Activated CD4-positive, alpha-beta T cell treated with anti-CD3 and anti-CD28 coated beads, Interleukin-2, amount 10 ng/mL, durations not matched to agents 24 days and 14 days (primary cell): Measurements from ENCODE around the gene PHF1. TPM values are rescaled to one million over a fixed set of nuclear protein-coding genes. Genes with fewer than 3 reads are reported as not detected.
"Not testable (repeated sequence)": the region's sequence is repeated elsewhere in the genome, so short reads cannot be mapped to it uniquely, and the experiment has no call there.

Experiments used
- DNase-seq: peaks from one replicate; pipeline ENCODE4 v3.0.0; 2022
- H3K27ac Mint-ChIP-seq: one replicate; pipeline ENCODE4 v1.8.0; 2022; ENCODE audit warnings: mild to moderate bottlenecking, mixed read lengths
- H3K27me3 Mint-ChIP-seq: one replicate; pipeline ENCODE4 v1.8.0; 2022; ENCODE audit warnings: mixed read lengths
- H3K36me3 Mint-ChIP-seq: one replicate; pipeline ENCODE4 v1.8.0; 2022; ENCODE audit warnings: low read depth, mild to moderate bottlenecking, mixed read lengths
- H3K4me1 Mint-ChIP-seq: one replicate; pipeline ENCODE4 v1.8.0; 2021; ENCODE audit warnings: mixed read lengths
- H3K4me3 Mint-ChIP-seq: one replicate; pipeline ENCODE4 v1.8.0; 2022; ENCODE audit warnings: mild to moderate bottlenecking, moderate library complexity, mixed read lengths
- H3K9me3 Mint-ChIP-seq: one replicate; pipeline ENCODE4 v1.8.0; 2021; ENCODE audit warnings: mixed read lengths
- intact Hi-C: fragments of 100-400 bp; cut with micrococcal nuclease; formaldehyde crosslinking; loops from one replicate; pipeline ENCODE4 v1.15.1; 2023
- total RNA-seq: library from RNA; stranded (reverse); gene quantifications from 2 replicates; pipeline ENCODE4 v1.2.3, GENCODE V29; 2022

PHF1 gene
- total RNA-seq, 1 donor from 2014 or later = 33.6 TPM

DNA sequence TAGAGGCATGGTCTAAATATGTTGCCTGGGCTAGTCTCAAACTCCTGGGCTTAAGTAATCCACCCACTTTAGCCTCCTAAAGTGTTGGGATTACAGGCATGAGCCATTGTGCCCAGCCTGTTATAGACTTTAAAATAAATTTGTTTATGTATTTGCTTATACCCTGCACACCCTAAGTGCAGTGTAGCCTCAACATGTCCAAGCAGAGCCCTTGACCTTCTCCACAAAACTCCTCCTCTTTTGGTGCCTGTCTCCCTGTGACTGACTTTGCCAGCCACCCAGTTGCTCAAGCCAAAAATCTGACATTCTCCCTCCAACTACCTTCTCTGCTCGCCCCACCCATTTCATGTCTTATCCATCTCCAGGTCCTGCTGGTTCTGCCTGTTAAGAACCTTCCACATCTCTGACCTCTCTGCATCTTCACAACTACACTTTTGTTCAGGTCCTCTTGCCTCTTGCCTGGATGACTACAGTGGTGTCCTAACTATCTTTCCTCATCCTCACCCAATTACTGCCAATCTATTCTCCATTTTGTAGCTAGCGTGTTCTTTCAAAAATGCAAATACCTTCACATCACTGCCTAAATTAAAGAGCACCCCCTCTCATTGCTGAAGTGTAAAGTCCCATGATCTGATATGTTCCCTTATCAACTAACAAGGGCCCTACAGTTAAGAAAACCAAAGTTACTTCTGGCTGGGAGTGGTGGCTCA is 30.4 kb upstream of the PHF1 start:
- H3K36me3 Mint-ChIP-seq = no peaks in the 10 kb centered on the region
- no peaks in the 10 kb centered on the region for H3K9me3 Mint-ChIP-seq
- H3K4me1 Mint-ChIP-seq = no peaks in the 10 kb centered on the region
- no peak overlapping the region for H3K27ac Mint-ChIP-seq
- H3K4me3 Mint-ChIP-seq = no peak overlapping the region
- DNase-seq = no peak
- H3K27me3 Mint-ChIP-seq = peaks cover 5% of the 10 kb centered on the region
- intact Hi-C loops = no loop called here

DNA sequence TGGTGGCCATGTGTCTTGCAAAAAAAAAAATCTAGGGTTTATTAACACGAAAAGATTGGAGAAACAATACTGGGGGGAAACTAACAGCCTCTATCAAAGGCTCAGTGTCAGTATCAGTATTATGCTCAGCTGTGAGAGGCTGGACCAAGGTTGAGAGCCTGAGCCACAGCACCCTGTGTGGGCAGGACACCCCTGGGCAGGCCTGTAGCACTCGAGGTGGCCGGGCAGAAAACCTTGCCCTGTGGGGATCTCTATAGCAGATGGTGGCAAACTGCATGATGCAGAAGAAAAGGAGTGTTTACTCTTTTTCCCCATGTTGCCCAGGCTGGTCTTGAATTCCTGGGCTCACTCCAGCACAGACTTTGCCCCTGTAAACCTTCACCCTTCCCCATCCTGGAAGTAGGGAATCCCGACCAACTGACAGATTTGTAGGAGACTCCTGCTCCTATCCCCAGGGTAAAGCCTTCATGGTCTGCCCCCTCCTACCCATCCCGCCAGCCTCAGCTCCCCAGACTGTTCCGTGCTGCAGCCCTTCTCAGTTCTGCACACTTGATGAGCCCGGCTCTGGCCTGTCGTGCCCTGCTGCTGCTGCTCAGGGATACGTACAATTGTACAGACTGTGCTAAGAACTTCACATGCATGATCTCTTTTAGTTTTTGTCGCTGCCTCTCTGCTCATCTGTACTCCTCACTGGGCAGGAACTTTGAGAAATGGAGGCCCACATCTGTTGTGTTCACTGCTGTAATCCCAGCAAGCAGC is 27.2 kb upstream of the PHF1 start:
- Mint-ChIP-seq H3K27ac (no peak overlapping the region), H3K36me3 (no peaks in the 10 kb centered on the region), H3K4me3 (no peak overlapping the region), H3K27me3 (peaks cover 5% of the 10 kb centered on the region), H3K4me1 (no peaks in the 10 kb centered on the region), H3K9me3 (no peaks in the 10 kb centered on the region)
- intact Hi-C loops = no loop called here
- DNase-seq = no peak

DNA sequence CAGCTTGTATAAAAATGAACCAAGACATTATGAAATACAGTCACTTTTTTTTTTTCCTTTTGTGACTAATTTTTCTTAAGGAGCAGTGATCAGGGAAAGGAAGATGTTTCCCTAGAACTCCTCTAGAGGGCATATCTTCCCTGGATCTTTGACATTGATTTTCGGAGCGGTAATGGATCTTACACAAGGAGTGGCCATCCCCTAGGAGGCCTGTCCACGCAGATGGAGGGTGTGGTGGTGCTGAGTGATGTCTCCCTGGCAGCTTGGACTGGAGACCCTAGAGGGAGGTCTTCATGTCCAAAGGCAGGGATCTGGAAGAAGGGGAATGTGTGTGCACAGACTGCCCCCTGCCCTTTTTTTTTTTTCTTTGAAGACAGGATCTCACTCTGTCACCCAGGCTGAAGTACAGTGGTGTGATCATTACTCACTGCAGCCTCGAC is 26.2 kb upstream of the PHF1 start:
- Mint-ChIP-seq H3K4me1 (no peaks in the 10 kb centered on the region), H3K9me3 (no peaks in the 10 kb centered on the region), H3K27me3 (peaks cover 5% of the 10 kb centered on the region), H3K27ac (no peak overlapping the region), H3K36me3 (no peaks in the 10 kb centered on the region), H3K4me3 (no peak overlapping the region)
- intact Hi-C loops = no loop called here
- no peak for DNase-seq

DNA sequence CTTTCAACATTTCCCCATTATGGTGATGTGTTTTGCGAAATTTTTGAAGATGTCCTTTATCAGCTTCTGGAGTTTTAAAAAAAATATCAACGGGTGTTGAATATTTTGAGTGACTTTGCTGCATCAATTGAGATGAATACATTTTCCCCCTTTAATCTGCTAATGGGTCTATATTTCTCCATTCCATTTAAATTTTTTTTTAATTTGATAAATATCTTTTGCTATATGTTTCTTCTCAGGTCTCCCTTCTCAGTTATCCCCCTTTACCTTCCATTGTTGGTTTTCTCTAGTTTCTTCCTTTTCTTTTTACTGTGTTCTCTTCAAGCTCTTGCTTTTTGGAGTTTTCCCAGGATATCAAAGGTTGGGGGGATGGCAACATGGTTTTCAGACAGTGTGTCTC is 20.6 kb upstream of the PHF1 start:
- H3K4me1 Mint-ChIP-seq = peaks cover 34% of the 10 kb centered on the region
- peak overlapping the region; percentile 97 for H3K27ac Mint-ChIP-seq
- H3K4me3 Mint-ChIP-seq = no peak overlapping the region
- H3K9me3 Mint-ChIP-seq = no peaks in the 10 kb centered on the region
- peaks cover 2% of the 10 kb centered on the region for H3K27me3 Mint-ChIP-seq
- H3K36me3 Mint-ChIP-seq = peaks cover 19% of the 10 kb centered on the region
- intact Hi-C loops = no loop called here
- no peak for DNase-seq

DNA sequence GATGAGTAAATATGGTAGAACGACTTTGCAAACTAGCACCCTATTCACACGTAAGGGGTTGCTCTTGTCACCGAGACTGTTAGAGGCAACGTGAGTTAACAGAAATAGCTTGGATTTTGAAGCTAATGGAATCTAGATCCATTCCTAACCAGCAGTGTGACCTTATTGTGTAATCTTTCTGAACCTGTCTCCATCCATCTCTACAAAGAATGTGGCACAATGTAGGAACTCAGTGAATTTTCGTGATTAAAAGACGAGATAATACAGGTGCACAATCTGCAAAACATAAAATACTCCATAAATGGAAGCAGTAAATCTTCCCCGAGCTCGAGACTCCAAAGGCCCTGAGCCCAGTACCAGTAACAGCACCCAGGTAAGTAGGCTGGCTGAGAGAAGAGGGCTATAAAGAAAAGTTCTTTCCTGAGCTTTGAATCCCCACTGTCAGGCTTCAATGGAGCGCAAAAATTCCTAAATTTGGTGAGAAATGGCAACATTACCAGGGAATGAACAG is 20.0 kb upstream of the PHF1 start:
- H3K27me3 Mint-ChIP-seq = peaks cover 2% of the 10 kb centered on the region
- peak overlapping the region; percentile 97 for H3K27ac Mint-ChIP-seq

DNA sequence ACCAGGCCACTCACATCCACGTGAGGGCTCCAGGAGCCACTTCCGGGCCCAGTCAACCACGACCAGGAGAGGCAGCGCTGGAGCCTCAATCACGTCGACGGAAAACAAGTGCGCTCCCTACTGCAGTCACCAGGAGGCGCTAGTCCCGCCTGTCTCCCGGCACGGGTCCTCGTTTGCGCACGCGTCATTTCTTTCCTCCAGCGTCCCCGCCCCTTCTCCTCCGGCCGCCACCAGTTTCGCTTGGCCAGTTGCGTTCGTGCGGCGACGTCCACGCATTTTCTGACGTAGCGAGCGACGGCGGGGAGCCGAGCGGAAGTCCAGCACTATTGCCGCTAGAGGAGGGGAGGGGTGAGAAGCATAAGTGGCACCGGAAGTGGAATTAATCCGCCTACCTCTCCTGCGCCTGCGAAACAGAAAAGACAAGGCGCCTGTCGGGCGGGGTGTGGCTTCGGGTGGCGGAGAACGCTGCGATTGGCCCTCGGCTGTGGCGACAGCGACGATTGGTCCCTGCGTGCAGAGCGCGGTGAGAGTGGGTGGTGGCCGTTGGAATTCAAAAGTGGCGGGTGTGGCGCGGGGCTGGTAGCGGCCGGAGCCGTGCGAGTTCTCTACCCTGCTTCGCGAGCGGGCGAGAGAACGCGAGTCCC is 19.4 kb upstream of the PHF1 start, which contains the start of gene KIFC1:
Gene KIFC1, plus strand, starts transcription at position 546 of the 644 bp plus-strand sequence. CDS start 163 bp downstream, outside the sequence.
- peaks cover 2% of the 10 kb centered on the region for H3K27me3 Mint-ChIP-seq
- H3K9me3 Mint-ChIP-seq = no peaks in the 10 kb centered on the region
- H3K27ac Mint-ChIP-seq = peak within 1 kb of the TSS; percentile 97
- peak; percentile 100 for DNase-seq
- peaks cover 22% of the 10 kb centered on the region for H3K36me3 Mint-ChIP-seq
- peak within 1 kb of the TSS; percentile 89 for H3K4me3 Mint-ChIP-seq
- H3K4me1 Mint-ChIP-seq = peaks cover 42% of the 10 kb centered on the region
- intact Hi-C loops = loop anchor here (1.0 kb wide), 6 partner anchors 19 to 230 kb away; partner anchors contain the start of genes ITPR3, TAPBP and ZBTB9

More for the DNA sequence above, 20.0 kb upstream of the PHF1 start:
- Mint-ChIP-seq H3K9me3 (no peaks in the 10 kb centered on the region), H3K4me3 (peak overlapping the region; percentile 89), H3K4me1 (peaks cover 38% of the 10 kb centered on the region), H3K36me3 (peaks cover 20% of the 10 kb centered on the region)
- intact Hi-C loops = loop anchor here (1.0 kb wide), 6 partner anchors 19 to 230 kb away; partner anchors contain the start of genes ITPR3, TAPBP and ZBTB9
- no peak for DNase-seq

DNA sequence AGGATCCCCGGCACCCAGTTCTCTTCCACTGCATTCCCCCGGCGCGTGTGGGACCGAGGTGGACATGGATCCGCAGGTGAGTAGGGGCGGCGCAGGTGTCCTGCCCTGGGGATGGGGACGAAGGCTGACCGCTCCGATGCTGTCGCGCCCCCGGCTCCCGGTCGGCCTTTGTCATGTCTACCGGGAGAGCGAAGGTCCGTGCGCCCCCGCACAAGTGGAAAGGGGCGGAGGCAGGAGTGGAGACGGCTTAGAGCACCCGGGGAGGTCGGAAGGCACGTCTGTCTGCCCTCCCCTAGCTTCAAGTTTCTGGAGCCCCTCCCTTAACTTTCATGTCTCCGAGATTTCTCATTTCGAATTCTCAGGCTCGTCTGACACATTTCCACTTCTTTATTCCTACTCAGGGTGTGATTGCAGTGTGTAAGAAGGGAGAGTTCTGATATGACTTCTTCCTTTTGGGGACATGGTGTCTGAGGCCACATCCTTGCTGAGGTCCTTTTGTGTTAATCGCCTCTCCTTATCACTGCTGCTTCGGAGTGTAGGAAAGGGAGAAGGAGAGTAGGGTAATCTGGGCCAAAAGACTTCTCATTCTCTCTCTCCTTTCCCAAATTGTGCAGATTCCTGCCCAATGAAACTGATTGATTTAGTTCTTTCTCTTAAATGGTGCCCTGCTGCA is 18.8 kb upstream of the PHF1 start:
- DNase-seq = no peak
- peak overlapping the region; percentile 89 for H3K4me3 Mint-ChIP-seq
- H3K4me1 Mint-ChIP-seq = peaks cover 42% of the 10 kb centered on the region
- H3K36me3 Mint-ChIP-seq = peaks cover 22% of the 10 kb centered on the region
- H3K27me3 Mint-ChIP-seq = peaks cover 2% of the 10 kb centered on the region
- H3K9me3 Mint-ChIP-seq = no peaks in the 10 kb centered on the region
- intact Hi-C loops = loop anchor here (1.0 kb wide), 6 partner anchors 18 to 229 kb away; partner anchors contain the start of genes ITPR3, TAPBP and ZBTB9
- H3K27ac Mint-ChIP-seq = peak overlapping the region; percentile 97

DNA sequence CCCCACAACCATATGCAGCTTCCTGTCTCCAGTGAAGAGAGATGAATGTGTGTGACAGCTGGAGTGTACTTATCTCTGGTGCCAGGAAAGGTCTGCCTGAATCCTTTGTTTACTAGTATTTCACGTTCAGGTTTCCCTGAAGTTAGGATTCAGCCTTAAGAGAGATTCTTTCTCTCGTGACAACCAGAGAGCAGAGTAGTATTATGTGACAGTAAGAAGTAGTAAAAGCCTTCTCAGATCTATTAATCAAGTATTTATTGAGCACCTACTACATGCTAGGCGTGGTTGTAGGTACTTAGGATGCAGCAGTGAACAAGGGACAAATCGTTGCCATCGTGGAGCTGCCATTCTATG is 18.2 kb upstream of the PHF1 start:
- H3K4me1 Mint-ChIP-seq = peaks cover 44% of the 10 kb centered on the region
- peaks cover 24% of the 10 kb centered on the region for H3K36me3 Mint-ChIP-seq
- intact Hi-C loops = no loop called here
- H3K4me3 Mint-ChIP-seq = peak overlapping the region; percentile 89
- H3K27me3 Mint-ChIP-seq = peaks cover 2% of the 10 kb centered on the region
- no peak for DNase-seq
- no peaks in the 10 kb centered on the region for H3K9me3 Mint-ChIP-seq
- peak overlapping the region; percentile 97 for H3K27ac Mint-ChIP-seq

DNA sequence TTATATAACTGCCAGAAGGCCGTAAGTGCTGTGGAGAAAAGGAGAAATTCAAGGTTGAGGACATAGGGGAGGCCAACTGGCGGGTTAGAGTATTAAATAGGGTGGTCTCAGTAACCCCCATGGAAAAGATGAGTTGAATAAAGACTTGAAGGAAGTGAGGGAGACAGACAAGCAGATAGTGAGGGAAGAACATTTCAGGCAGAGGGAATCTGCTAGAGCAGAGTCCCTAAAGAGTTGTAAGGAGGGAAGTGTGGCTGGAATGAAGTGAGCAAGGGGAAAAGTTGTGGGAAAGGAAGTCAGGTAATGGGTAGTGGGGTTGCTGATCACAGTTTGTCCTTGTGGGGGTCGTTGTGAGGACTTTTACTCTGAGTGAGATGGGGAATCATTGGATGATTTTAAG is 17.8 kb upstream of the PHF1 start:
- intact Hi-C loops = no loop called here
- peaks cover 48% of the 10 kb centered on the region for H3K4me1 Mint-ChIP-seq
- peak overlapping the region; percentile 97 for H3K27ac Mint-ChIP-seq
- H3K9me3 Mint-ChIP-seq = no peaks in the 10 kb centered on the region
- peaks cover 28% of the 10 kb centered on the region for H3K36me3 Mint-ChIP-seq
- peaks cover 2% of the 10 kb centered on the region for H3K27me3 Mint-ChIP-seq
- no peak for DNase-seq
- peak overlapping the region; percentile 89 for H3K4me3 Mint-ChIP-seq

DNA sequence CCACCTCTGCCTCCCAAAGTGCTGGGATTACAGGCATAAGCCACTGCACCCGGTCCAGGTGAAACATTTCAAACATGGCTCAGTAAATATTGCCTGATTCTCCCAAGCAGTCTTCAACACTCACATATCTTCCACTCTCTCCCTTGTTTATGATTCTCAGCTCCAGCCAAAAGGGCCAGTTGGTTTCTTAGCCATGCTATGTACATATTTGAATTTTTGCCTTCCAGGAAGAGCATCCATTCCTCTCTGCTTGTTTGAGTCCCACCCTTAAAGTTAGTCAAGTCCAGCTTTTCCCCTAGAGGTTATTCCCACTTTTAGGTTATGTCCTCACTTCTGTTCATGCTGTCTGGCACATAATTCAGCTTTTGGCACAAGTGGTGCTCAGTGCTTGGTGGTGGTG is 13.3 kb upstream of the PHF1 start:
- peaks cover 44% of the 10 kb centered on the region for H3K36me3 Mint-ChIP-seq
- no peaks in the 10 kb centered on the region for H3K27me3 Mint-ChIP-seq
- no peak for DNase-seq
- intact Hi-C loops = no loop called here
- peaks cover 33% of the 10 kb centered on the region for H3K4me1 Mint-ChIP-seq
- H3K27ac Mint-ChIP-seq = peak overlapping the region; percentile 54
- no peak overlapping the region for H3K4me3 Mint-ChIP-seq
- H3K9me3 Mint-ChIP-seq = no peaks in the 10 kb centered on the region

DNA sequence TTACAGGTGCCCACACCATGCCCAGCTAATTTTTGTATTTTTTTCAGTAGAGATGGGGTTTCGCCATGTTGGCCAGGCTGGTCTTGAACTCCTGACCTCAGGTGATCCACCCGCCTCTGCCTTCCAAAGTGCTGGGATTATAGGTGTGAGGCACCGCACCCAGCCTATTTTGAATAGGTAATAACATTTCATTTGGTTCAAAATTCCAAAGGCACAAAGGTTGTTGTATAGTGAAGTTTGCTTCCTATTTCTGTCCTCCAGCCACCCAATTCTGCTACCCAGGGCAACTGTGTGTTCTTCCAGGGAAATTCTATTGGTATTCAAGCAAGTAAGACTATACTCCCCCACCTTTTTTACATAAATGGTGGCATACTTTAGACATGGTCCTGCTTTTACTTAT is 12.2 kb upstream of the PHF1 start:
- intact Hi-C loops, DNase-seq, H3K4me3 Mint-ChIP-seq, H3K9me3 Mint-ChIP-seq, H3K27ac Mint-ChIP-seq, H3K27me3 Mint-ChIP-seq: not testable (repeated sequence)
- peaks cover 26% of the 10 kb centered on the region for H3K4me1 Mint-ChIP-seq
- peaks cover 48% of the 10 kb centered on the region for H3K36me3 Mint-ChIP-seq

DNA sequence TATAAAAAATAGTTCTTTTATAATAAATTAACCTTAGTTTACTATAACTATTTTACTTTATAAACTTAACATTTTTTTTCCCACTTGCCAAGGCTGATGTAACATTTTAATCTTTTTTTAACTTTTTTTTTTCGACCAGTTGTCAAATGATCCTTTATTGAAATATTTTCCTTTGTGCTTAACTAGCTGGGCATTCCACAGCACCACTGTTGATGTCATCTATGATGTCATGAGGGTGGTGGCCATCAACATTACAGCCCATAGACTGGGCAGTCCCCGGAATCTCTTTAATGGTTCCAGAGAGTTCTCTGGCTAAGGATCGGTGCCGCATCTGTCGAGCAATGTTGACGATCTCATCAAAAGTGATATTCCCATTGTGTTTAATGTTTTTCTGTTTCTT is 10.9 kb upstream of the PHF1 start:
- intact Hi-C loops, H3K9me3 Mint-ChIP-seq, DNase-seq, H3K27me3 Mint-ChIP-seq, H3K4me3 Mint-ChIP-seq: not testable (repeated sequence)
- Mint-ChIP-seq H3K27ac (peak overlapping the region; percentile 1), H3K36me3 (peaks cover 52% of the 10 kb centered on the region), H3K4me1 (peaks cover 23% of the 10 kb centered on the region)

DNA sequence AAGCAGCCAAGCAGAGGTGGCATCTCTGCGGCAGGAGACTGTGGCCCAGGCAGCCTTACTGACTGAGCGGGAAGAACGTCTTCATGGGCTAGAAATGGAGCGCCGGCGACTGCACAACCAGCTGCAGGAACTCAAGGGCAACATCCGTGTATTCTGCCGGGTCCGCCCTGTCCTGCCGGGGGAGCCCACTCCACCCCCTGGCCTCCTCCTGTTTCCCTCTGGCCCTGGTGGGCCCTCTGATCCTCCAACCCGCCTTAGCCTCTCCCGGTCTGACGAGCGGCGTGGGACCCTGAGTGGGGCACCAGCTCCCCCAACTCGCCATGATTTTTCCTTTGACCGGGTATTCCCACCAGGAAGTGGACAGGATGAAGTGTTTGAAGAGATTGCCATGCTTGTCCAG is 5.9 kb upstream of the PHF1 start:
- intact Hi-C loops = no loop called here
- Mint-ChIP-seq H3K27me3 (no peaks in the 10 kb centered on the region), H3K9me3 (no peaks in the 10 kb centered on the region), H3K4me1 (peaks cover 27% of the 10 kb centered on the region), H3K36me3 (peaks cover 54% of the 10 kb centered on the region), H3K4me3 (no peak overlapping the region), H3K27ac (no peak overlapping the region)
- DNase-seq = no peak
